Karpas-422 (cell line): ENCODE measurements around the gene USP34. TPM values are rescaled to one million over a fixed set of nuclear protein-coding genes. Genes with fewer than 3 reads are reported as not detected.
"Not testable (repeated sequence)": the region's sequence is repeated elsewhere in the genome, so short reads cannot be mapped to it uniquely, and the experiment has no call there.

ENCODE experiments used
- DNase-seq: peaks from one replicate; pipeline ENCODE4 v3.0.0-alpha.2; 2015
- H2AFZ ChIP-seq: fragments of 200-600 bp; sonication (generic); 2 replicates; pipeline ENCODE4 v1.6.1; 2014; ENCODE audit warnings: antibody characterized with exemption, low read length, mixed read lengths
- H3K27ac ChIP-seq: fragments of 200-600 bp; sonication (generic); 2 replicates; pipeline ENCODE4 v1.5.1; 2014; ENCODE audit warnings: mild to moderate bottlenecking, low read length, moderate library complexity
- H3K27me3 ChIP-seq: fragments of 200-600 bp; sonication (generic); 2 replicates; pipeline ENCODE4 v1.6.1; 2014; ENCODE audit warnings: low read length, mixed read lengths
- H3K36me3 ChIP-seq: fragments of 200-600 bp; sonication (generic); 2 replicates; pipeline ENCODE4 v1.6.1; 2014; ENCODE audit warnings: low read length, mixed read lengths; ENCODE audit not compliant: insufficient read depth
- H3K4me1 ChIP-seq: fragments of 200-600 bp; sonication (generic); 2 replicates; pipeline ENCODE4 v1.6.1; 2014; ENCODE audit warnings: mild to moderate bottlenecking, low read length, mixed read lengths
- H3K4me2 ChIP-seq: fragments of 200-600 bp; sonication (generic); 2 replicates; pipeline ENCODE4 v1.6.1; 2014; ENCODE audit warnings: low read length, low read depth, mild to moderate bottlenecking; ENCODE audit not compliant: poor library complexity, severe bottlenecking
- H3K4me3 ChIP-seq: fragments of 200-600 bp; sonication (generic); 2 replicates; pipeline ENCODE4 v1.5.1; 2014; ENCODE audit warnings: mild to moderate bottlenecking, antibody characterized with exemption, low read length, mixed read lengths
- H3K79me2 ChIP-seq: fragments of 200-600 bp; sonication (generic); 2 replicates; pipeline ENCODE4 v1.6.1; 2014; ENCODE audit warnings: mild to moderate bottlenecking, low read length, mixed read lengths
- H3K9ac ChIP-seq: fragments of 200-600 bp; sonication (generic); 2 replicates; pipeline ENCODE4 v1.6.0; 2014; ENCODE audit warnings: low read length
- H3K9me2 ChIP-seq: fragments of 200-600 bp; sonication (generic), shearing (Covaris generic); replicated peaks from 2 replicates; pipeline ENCODE4 v1.6.0; 2014; ENCODE audit warnings: mild to moderate bottlenecking, low read length, moderate library complexity; ENCODE audit not compliant: insufficient read depth
- H3K9me3 ChIP-seq: fragments of 300-700, 200-600 bp; sonication (generic); 2 replicates; pipeline ENCODE4 v1.6.1; 2014; ENCODE audit warnings: low read length, mixed read lengths
- H4K20me1 ChIP-seq: fragments of 200-600 bp; sonication (generic); 2 replicates; pipeline ENCODE4 v1.6.1; 2014; ENCODE audit warnings: mild to moderate bottlenecking, antibody characterized with exemption, low read length, low read depth; ENCODE audit not compliant: insufficient read depth
- small RNA-seq: library from RNA; depleted of rRNA; stranded (forward); fragments of <200 nt; gene quantifications from one replicate; pipeline ENCODE3, GENCODE V24; 2014
- total RNA-seq: library from RNA; depleted of rRNA; stranded (reverse); fragments of >200 nt; shearing (Covaris generic); gene quantifications from 2 replicates; pipeline ENCODE4 v1.2.3, GENCODE V29; 2014; ENCODE audit warnings: low replicate concordance; rRNA removed

Gene USP34
- total RNA-seq, 1 experiment from 2014 or later: 376 TPM

GRCh38 chr2:61148091-61148490 is 322.8 kb downstream of the USP34 start:
- H3K79me2 ChIP-seq: peaks cover 13% of the 10 kb centered on the region
- not testable (repeated sequence) for H3K27me3 ChIP-seq, H3K4me2 ChIP-seq, DNase-seq, H3K4me3 ChIP-seq, H3K9me2 ChIP-seq, H3K36me3 ChIP-seq, H3K27ac ChIP-seq, H4K20me1 ChIP-seq, H2AFZ ChIP-seq, H3K9ac ChIP-seq, H3K9me3 ChIP-seq
- H3K4me1 ChIP-seq: peaks cover 11% of the 10 kb centered on the region

DNA sequence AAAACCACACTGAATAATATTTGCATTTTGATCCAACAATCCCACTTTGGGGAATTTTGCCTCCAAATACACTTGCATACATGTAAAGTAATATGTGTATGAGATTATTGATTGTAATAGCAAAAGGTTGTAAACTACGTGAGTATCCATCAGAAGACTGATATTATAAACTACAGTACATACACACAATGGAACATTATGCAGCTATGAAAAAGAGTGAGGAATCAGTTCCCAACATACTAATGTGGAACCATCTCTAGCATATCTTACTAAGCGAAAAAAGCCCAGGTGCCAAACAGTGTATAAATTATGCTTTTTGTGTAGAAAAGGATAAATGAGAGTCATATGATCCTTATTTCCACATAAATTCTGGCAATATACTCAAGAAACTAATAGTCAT is 324.9 kb downstream of the USP34 start:
- Histone ChIP-seq H3K36me3 (peaks cover 4% of the 10 kb centered on the region; the same call in 1 of the 2 replicates), H3K9me2 (no peaks in the 10 kb centered on the region; the same call in 1 of the 2 replicates), H2AFZ (no peak overlapping the region), H3K4me1 (peaks cover 11% of the 10 kb centered on the region), H3K79me2 (peaks cover 13% of the 10 kb centered on the region), H3K9me3 (no peaks in the 10 kb centered on the region), H3K27ac (no peak overlapping the region), H3K27me3 (no peaks in the 10 kb centered on the region), H4K20me1 (no peaks in the 10 kb centered on the region), H3K4me2 (peak overlapping the region; percentile 86), H3K9ac (peak overlapping the region; percentile 87; the same call in 1 of the 2 replicates), H3K4me3 (peak overlapping the region; percentile 89)
- DNase-seq: no peak

DNA sequence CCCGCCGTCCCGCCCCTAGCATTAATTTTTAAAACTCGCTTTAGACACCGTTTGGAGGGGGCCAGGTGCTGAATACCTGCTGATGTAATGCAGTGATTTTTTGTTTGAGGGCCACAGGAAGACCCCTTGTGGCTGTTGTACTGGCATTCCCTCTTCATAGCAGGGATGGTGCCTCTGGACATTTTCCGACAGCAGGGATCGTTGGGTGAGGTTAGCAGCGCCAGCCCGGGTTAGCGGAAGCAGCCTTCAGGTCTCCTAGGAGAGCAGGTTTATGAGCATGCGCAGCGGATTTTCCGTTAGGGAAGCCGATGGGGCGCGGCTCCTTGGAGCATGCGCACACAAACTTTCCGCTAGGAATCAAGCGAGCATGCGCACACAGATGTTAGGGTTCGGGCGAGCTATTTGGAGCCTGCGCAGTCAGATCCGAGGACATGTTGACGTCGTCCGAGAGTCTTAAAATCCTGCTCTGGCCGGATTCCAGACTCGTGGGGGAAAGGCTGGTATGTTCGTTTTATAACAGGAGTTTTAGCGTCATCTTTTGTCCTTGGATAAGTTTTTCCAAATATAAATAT is 326.1 kb downstream of the USP34 start:
- Histone ChIP-seq H2AFZ (peak overlapping the region; percentile 76; the same call in 1 of the 2 replicates), H3K9me2 (no peaks in the 10 kb centered on the region; the same call in 1 of the 2 replicates), H3K36me3 (peaks cover 4% of the 10 kb centered on the region; the same call in 1 of the 2 replicates), H3K27ac (peak overlapping the region; percentile 53), H3K9me3 (no peaks in the 10 kb centered on the region), H3K4me3 (peak overlapping the region; percentile 89), H3K27me3 (no peaks in the 10 kb centered on the region), H3K79me2 (peaks cover 13% of the 10 kb centered on the region), H3K9ac (peak overlapping the region; percentile 87), H3K4me1 (peaks cover 11% of the 10 kb centered on the region), H3K4me2 (peak overlapping the region; percentile 86), H4K20me1 (no peaks in the 10 kb centered on the region)
- peak; percentile 100 for DNase-seq

GRCh38 chr2:61141151-61141550 is 329.7 kb downstream of the USP34 start:
- no peaks in the 10 kb centered on the region for H3K27me3 ChIP-seq

GRCh38 chr2:61138859-61139258 is 332.0 kb downstream of the USP34 start:
- H3K9ac ChIP-seq: no peak overlapping the region
- no peak for DNase-seq
- H3K4me1 ChIP-seq: no peaks in the 10 kb centered on the region
- H3K79me2 ChIP-seq: no peaks in the 10 kb centered on the region
- H3K27me3 ChIP-seq: no peaks in the 10 kb centered on the region
- H3K9me3 ChIP-seq: no peaks in the 10 kb centered on the region
- H2AFZ ChIP-seq: no peak overlapping the region
- H3K4me2 ChIP-seq: no peak overlapping the region
- H3K27ac ChIP-seq: no peak overlapping the region
- no peaks in the 10 kb centered on the region for H3K36me3 ChIP-seq
- H3K4me3 ChIP-seq: no peak overlapping the region
- no peaks in the 10 kb centered on the region for H4K20me1 ChIP-seq
- H3K9me2 ChIP-seq: no peaks in the 10 kb centered on the region

More at GRCh38 chr2:61141151-61141550, 329.7 kb downstream of the USP34 start:
- Histone ChIP-seq H3K4me2 (no peak overlapping the region), H3K4me1 (peaks cover 11% of the 10 kb centered on the region), H3K9me3 (no peaks in the 10 kb centered on the region), H3K36me3 (no peaks in the 10 kb centered on the region), H3K9ac (no peak overlapping the region), H3K4me3 (no peak overlapping the region), H3K9me2 (no peaks in the 10 kb centered on the region; the same call in 1 of the 2 replicates), H3K27ac (no peak overlapping the region), H4K20me1 (no peaks in the 10 kb centered on the region), H3K79me2 (peaks cover 10% of the 10 kb centered on the region), H2AFZ (no peak overlapping the region)
- DNase-seq: no peak

Small RNAs within 50 kb of the gene (small RNA-seq; reads per million reads assigned to genes)
- 0.16 reads per million for gene SNORA70B

Other genes starting within 250 kb of the USP34 start
- gene XPO1, start 67.3 kb upstream of the USP34 start, total RNA-seq: 181 and 251 TPM in 2 replicates